GM12874 (cell line): ENCODE data around the gene IFRD2.

ENCODE experiments used
- TF ChIP-seq, protein P1 (sequence below): IDR thresholded peaks from 2 replicates; pipeline ENCODE4 v1.5.1; 2011; ENCODE audit warnings: low read depth, mild to moderate bottlenecking, control low read depth, low read length, moderate library complexity; ENCODE audit not compliant: insufficient read depth

The IFRD2 gene

DNA sequence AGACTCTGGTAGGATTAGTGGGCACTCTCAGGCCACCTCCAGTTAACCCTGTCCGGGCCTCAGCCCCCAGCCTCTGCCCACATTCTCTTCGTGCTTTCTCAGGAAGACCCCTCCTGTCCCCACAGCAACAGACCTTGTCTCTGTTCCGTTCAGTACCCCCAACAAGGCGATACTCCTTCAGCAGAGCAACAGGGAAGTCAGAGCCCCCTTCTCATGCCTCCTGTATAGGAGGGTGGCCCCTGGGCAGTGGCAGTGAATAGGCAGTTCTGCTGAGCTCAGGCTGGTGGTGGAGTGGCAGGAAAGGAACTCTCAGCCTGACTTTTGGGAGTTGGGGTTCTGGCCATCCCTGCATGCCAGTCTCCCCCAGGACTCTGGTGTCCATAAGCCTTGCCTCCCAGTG is 22.8 kb downstream of the IFRD2 start:
- TF ChIP-seq, protein P1, sequence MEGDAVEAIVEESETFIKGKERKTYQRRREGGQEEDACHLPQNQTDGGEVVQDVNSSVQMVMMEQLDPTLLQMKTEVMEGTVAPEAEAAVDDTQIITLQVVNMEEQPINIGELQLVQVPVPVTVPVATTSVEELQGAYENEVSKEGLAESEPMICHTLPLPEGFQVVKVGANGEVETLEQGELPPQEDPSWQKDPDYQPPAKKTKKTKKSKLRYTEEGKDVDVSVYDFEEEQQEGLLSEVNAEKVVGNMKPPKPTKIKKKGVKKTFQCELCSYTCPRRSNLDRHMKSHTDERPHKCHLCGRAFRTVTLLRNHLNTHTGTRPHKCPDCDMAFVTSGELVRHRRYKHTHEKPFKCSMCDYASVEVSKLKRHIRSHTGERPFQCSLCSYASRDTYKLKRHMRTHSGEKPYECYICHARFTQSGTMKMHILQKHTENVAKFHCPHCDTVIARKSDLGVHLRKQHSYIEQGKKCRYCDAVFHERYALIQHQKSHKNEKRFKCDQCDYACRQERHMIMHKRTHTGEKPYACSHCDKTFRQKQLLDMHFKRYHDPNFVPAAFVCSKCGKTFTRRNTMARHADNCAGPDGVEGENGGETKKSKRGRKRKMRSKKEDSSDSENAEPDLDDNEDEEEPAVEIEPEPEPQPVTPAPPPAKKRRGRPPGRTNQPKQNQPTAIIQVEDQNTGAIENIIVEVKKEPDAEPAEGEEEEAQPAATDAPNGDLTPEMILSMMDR, result no peak

DNA sequence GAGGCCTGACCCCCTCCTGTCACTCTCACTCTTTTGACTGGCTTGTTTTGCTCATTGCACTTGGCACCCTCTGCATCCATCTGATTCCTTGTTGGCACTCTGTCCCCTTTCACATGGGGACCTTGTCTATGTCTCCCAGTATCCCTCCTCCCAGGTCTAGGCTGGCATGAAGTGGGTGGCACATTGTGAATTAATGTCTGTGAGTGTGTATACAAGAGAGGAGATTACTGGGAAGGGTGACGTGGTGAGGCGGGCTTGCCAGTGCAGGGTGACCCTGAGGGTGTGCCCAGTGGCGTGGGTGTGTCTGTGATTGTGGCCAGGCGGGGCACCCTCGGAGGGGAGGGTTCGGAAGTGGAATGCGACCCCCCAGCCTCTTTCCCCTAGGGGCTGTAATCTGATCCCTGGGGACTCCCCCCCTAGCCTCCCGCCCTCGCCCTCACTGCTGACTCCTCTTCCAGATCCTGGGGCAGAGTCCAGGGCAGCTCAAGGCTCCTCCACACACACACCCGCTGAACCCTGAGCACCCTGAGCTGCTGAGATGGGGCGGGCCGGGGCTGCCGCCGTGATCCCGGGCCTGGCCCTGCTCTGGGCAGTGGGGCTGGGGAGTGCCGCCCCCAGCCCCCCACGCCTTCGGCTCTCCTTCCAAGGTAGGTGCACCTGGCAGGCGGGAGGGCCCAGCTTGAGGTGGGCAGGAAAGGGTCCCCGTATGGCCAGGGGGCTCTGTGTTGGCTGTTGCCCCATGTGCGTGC is 23.4 kb downstream of the IFRD2 start, which contains the start of gene SEMA3B:
TSS of gene SEMA3B (plus strand) at position 445 of the 749 bp plus-strand sequence. CDS start at position 539, 94 bp downstream.
- TF ChIP-seq, protein P1, result no peak

DNA sequence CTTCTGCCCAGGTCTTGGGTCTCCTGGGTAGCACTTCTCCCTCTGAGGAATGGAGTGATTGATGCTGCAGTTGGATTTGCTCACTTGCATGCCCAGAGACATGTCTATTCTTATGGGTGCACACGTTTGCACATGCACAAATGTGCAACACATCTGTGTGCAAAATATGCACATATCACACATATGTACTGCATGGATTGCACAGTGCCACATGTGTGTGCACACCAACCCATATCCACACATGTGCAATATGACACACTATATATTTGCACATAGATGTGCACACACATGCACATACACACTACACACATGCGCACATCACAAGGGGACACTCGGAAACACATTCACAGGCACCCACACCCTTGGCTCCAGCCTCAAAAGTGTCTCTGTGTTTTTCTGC is 24.0 kb downstream of the IFRD2 start:
- TF ChIP-seq, protein P1, result no peak

DNA sequence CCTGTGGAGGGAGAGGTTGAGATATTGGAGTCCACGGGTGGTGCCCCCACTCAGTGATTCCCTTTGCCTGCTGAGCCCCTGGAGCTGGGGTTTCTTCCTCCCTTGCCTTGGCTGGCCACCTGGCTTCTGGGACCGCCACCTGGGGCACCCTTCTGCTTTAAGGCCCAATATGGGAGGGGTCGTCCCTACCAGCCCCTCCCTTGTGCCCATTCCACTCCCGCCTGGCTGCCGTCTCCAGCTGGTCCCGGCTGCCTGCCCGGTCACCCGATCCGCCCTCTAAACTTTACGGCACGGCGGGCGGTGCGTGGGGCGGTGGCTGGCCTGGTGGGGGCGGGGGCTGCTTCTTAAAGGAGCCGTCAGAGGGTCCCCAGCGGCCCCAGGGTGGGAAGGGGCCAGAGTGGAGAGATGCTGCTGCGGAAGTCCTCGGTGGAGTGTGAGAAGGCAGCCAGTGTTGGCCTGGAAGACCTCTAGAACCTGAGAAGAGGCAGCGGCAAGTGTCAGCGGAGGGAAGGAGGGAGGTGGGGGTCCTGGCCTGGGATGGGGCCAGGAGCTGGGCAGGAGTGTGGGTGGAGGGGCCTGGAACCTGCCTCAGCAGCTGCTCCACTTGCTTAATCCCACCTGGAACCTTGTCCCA is 24.8 kb downstream of the IFRD2 start:
- TF ChIP-seq, protein P1, result no peak

DNA sequence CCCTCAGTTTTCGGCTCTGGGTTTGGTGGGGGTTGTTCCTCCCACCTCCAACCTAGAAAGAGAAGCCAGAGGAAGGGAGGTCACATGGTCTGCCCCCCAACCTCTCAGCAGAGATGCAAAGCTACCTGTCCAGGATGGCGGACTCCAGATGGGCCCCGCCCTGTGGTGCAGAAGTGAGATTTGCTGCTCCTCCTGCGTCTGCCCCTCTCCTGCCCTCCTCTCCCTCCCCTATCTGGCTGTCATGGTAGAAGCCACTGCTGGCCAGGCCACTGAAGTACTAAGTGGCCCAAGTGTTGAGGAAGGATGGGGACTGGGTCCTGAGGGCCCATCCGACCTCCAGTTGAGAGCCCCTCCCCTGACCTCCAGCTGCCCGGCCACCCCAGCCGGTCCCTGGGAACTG is 25.4 kb downstream of the IFRD2 start:
- TF ChIP-seq, protein P1, result no peak

DNA sequence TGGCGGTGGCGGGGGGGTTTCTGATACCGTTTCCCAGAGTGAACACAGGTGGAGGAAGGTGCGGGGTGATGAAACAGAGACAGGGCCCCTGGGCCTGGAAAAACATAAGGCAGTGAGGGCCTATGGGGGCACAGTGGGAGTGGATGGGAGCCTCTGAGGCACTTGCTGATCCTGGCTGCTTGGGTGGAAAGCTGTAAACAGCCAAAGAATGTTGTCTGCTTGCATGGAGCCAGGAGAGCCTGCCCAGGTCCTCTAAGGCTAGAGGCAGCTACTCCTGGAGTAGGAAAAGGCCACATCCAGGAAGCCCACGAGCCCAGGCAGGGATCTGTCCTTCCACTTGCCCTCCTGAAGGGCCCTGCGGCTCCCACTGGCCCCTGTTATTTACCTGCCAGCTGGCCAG is 26.2 kb downstream of the IFRD2 start:
- TF ChIP-seq, protein P1, result no peak

DNA sequence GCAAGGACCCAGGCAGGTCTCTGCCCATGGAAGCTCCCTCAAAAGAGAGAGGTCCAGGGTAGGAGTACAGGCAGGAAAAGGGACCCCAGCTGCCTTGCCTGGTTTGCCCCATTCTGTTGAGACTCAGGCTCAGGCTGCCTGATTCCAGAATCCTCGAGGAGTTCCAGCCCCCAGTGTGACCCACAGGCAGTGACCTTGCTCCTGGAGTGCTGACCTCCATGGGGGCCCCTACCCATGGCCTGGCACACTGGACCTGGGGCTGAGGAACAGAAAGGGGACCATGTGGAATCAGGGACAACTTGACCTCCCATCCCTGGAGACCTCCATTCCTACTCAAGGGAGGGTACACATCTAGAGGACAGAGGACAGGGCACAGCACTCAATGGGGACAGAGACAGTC is 26.7 kb downstream of the IFRD2 start:
- TF ChIP-seq, protein P1, result no peak
